GM12878 (cell line): Measurements from ENCODE around the gene PROSER3. TPM values are rescaled to one million over a fixed set of nuclear protein-coding genes. Genes with fewer than 3 reads are reported as not detected.

Source experiments
- BCL11A ChIP-seq: IDR thresholded peaks from 2 replicates; pipeline ENCODE4 v1.6.1; 2011; ENCODE audit warnings: low read depth, low read length
- CREB1 ChIP-seq: IDR thresholded peaks from 2 replicates; pipeline ENCODE4 v1.6.1; 2012; ENCODE audit warnings: low read depth, mild to moderate bottlenecking, inconsistent platforms
- DPF2 ChIP-seq: fragments of 450-650 bp; IDR thresholded peaks from 2 replicates; pipeline ENCODE4 v1.6.1; 2017; ENCODE audit warnings: mild to moderate bottlenecking
- EGR1 ChIP-seq, 2 experiments: IDR thresholded peaks; 1 replicate in 1 of 2; 2 replicates in 1 of 2; pipeline ENCODE4 v1.6.1; 2011 to 2012; ENCODE audit warnings: low read depth in 2 of 2, low read length in 2 of 2, borderline replicate concordance in 1 of 2, mild to moderate bottlenecking in 1 of 2, moderate library complexity in 1 of 2
- IKZF1 ChIP-seq: fragments of 450-650 bp; conservative IDR thresholded peaks from 2 replicates; pipeline ENCODE4 v1.6.1; 2017; ENCODE audit warnings: antibody characterized with exemption, mild to moderate bottlenecking
- LARP7 ChIP-seq: fragments of 450-650 bp; IDR thresholded peaks from 2 replicates; pipeline ENCODE4 v1.6.1; 2017; ENCODE audit warnings: mild to moderate bottlenecking
- MTA3 ChIP-seq: IDR thresholded peaks from 2 replicates; pipeline ENCODE4 v1.6.1; 2012; ENCODE audit warnings: low read length, inconsistent platforms, borderline replicate concordance
- NFXL1 ChIP-seq: fragments of 450-650 bp; IDR thresholded peaks from 2 replicates; pipeline ENCODE4 v1.6.1; 2017; ENCODE audit warnings: antibody characterized with exemption, mild to moderate bottlenecking, borderline replicate concordance
- PKNOX1 ChIP-seq: fragments of 450-650 bp; IDR thresholded peaks from 2 replicates; pipeline ENCODE4 v1.6.1; 2016; ENCODE audit warnings: mild to moderate bottlenecking
- POU2F2 ChIP-seq: IDR thresholded peaks from 3 replicates; pipeline ENCODE4 v1.6.1; 2011; ENCODE audit warnings: low read depth, mild to moderate bottlenecking, low read length, borderline replicate concordance
- PRDM15 ChIP-seq: fragments of 450-650 bp; formaldehyde crosslinking; IDR thresholded peaks from 2 replicates; pipeline ENCODE4 v1.4.0; 2020; ENCODE audit warnings: mild to moderate bottlenecking, moderate library complexity
- RCOR1 ChIP-seq: conservative IDR thresholded peaks from 2 replicates; pipeline ENCODE4 v1.6.1; 2012; ENCODE audit warnings: low read depth, low read length, improper control_type of control experiment
- SIN3A ChIP-seq: IDR thresholded peaks from 2 replicates; pipeline ENCODE4 v1.6.1; 2012; ENCODE audit warnings: low read depth, low read length, improper control_type of control experiment
- SMARCA5 ChIP-seq: fragments of 450-650 bp; IDR thresholded peaks from 2 replicates; pipeline ENCODE4 v1.6.1; 2017; ENCODE audit warnings: mild to moderate bottlenecking
- SMC3 ChIP-seq: IDR thresholded peaks from 2 replicates; pipeline ENCODE4 v1.6.1; 2011; ENCODE audit warnings: low read length, improper control_type of control experiment, borderline replicate concordance
- SRF ChIP-seq, 2 experiments: IDR thresholded peaks; 2 replicates each; pipeline ENCODE4 v1.6.1; 2011; ENCODE audit warnings: low read depth in 2 of 2, low read length in 2 of 2, mild to moderate bottlenecking in 1 of 2, moderate library complexity in 1 of 2
- USF2 ChIP-seq: IDR thresholded peaks from 2 replicates; pipeline ENCODE4 v1.6.1; 2011; ENCODE audit warnings: low read depth, low read length, improper control_type of control experiment, borderline replicate concordance
- ZBTB40 ChIP-seq: fragments of 450-650 bp; IDR thresholded peaks from 2 replicates; pipeline ENCODE4 v1.6.1; 2016; ENCODE audit warnings: mild to moderate bottlenecking, moderate library complexity, borderline replicate concordance
- polyA plus RNA-seq, 11 experiments: library from polyadenylated mRNA; depleted of rRNA in 4 of 11; unstranded in 6 of 11; stranded (reverse) in 5 of 11; fragments of >200 nt; fragmentation: Nextera tagmentation in 4 of 11; fragmentation: Illumina TruSeq in 1 of 11; extraction: Ambion mirVana in 4 of 11; extraction: Trizol in 1 of 11; gene quantifications; 1 replicate in 1 of 11; 2 replicates in 10 of 11; pipeline versions ENCODE4 v1.2.1 to v1.2.3, GENCODE V29; 2011 to 2016; ENCODE audit warnings: inconsistent platforms in 2 of 11, missing spikeins in 2 of 11, low read depth in 1 of 11
- total RNA-seq, 4 experiments: library from RNA; depleted of rRNA in 3 of 4; stranded (reverse); fragments of >200 nt in 3 of 4; fragmentation: Illumina TruSeq in 1 of 4; extraction: Trizol in 1 of 4; gene quantifications; 2 replicates each; pipeline versions ENCODE4 v1.2.1 to v1.2.3, GENCODE V29; 2013 to 2021

PROSER3 gene
- total and polyA plus RNA-seq, 10 of the 15 experiments (the other 5 are each of a cell fraction or from before 2014, with no cell fraction given), result 0.85 to 25.1 (median 9.6) TPM

GRCh38 chr19:35716801-35717664 lies 40.9 kb upstream of the PROSER3 start (continued):
- TF ChIP-seq PRDM15 (CRISPR knock-in tag), result no peak
- TF ChIP-seq POU2F2, result no peak
- TF ChIP-seq SRF (IDR thresholded peaks at IDR 0.05; ENCODE audit: low read depth in 2 of 2, low read length in 2 of 2), result 0 out of 4 replicates have a peak, but pooled peaks of 1 of the 2 experiments have one; percentile 9
- TF ChIP-seq SMC3, result peak; percentile 70
- TF ChIP-seq ZBTB40, result peak; percentile 80; the same call in 1 of the 2 replicates
- 0 out of 2 replicates have a peak, but pooled peaks have one; percentile 20 for TF ChIP-seq BCL11A
- 0 out of 2 replicates have a peak, but pooled peaks have one; percentile 11 for TF ChIP-seq RCOR1
- TF ChIP-seq DPF2, result peak; percentile 52; the same call in 1 of the 2 replicates
- TF ChIP-seq IKZF1, result peak; percentile 100
- TF ChIP-seq CREB1, result peak; percentile 61; the same call in 1 of the 2 replicates
- TF ChIP-seq LARP7, result peak; percentile 76; the same call in 1 of the 2 replicates
- TF ChIP-seq PKNOX1, result 0 out of 2 replicates have a peak, but pooled peaks have one; percentile 25
- peak; percentile 12; the same call in 1 of the 2 replicates for TF ChIP-seq MTA3
- no peak for TF ChIP-seq USF2
- peak; percentile 93; the same call in 1 of the 2 replicates for TF ChIP-seq NFXL1
- peak; percentile 72 for TF ChIP-seq SMARCA5
- peak; percentile 69 to 93 for TF ChIP-seq EGR1 (IDR thresholded peaks at IDR 0.05; ENCODE audit: borderline replicate concordance in 1 of 2, low read depth in 2 of 2, low read length in 2 of 2)
- TF ChIP-seq SIN3A, result peak; percentile 24
